IPS-20b (cell line): ENCODE measurements around the gene B4GALT2.

ENCODE experiments used
- H3K27ac ChIP-seq: one replicate; pipeline ENCODE4 v1.5.1; 2013; ENCODE audit warnings: low read length
- H3K27me3 ChIP-seq: 2 replicates; pipeline ENCODE4 v1.6.1; 2013; ENCODE audit warnings: mild to moderate bottlenecking, low read length, inconsistent platforms; ENCODE audit not compliant: insufficient read depth
- H3K36me3 ChIP-seq: 2 replicates; pipeline ENCODE4 v1.6.1; 2013; ENCODE audit warnings: low read depth, mild to moderate bottlenecking, inconsistent platforms, low read length, moderate library complexity; ENCODE audit not compliant: insufficient read depth
- H3K4me1 ChIP-seq: 2 replicates; pipeline ENCODE4 v1.6.1; 2013; ENCODE audit warnings: mild to moderate bottlenecking, control low read depth, inconsistent platforms, low read length, moderate library complexity; ENCODE audit not compliant: insufficient read depth
- H3K4me3 ChIP-seq: 2 replicates; pipeline ENCODE4 v1.5.1; 2013; ENCODE audit warnings: mild to moderate bottlenecking, low read length, inconsistent platforms
- H3K9ac ChIP-seq: 2 replicates; pipeline ENCODE4 v1.6.1; 2013; ENCODE audit warnings: low read depth, mild to moderate bottlenecking, inconsistent platforms, low read length, moderate library complexity
- H3K9me3 ChIP-seq: 2 replicates; pipeline ENCODE4 v1.6.1; 2013; ENCODE audit warnings: mild to moderate bottlenecking, low read depth, low read length, inconsistent platforms; ENCODE audit not compliant: insufficient read depth

B4GALT2 gene

GRCh38 chr1:43999455-43999854, 20.4 kb downstream of the B4GALT2 start:
- no peak overlapping the region for H3K4me3 ChIP-seq
- H3K36me3 ChIP-seq, result peaks cover 28% of the 10 kb centered on the region; the same call in 1 of the 2 replicates
- no peaks in the 10 kb centered on the region for H3K4me1 ChIP-seq
- no peak overlapping the region for H3K9ac ChIP-seq
- no peaks in the 10 kb centered on the region for H3K27me3 ChIP-seq
- no peak overlapping the region for H3K27ac ChIP-seq
- H3K9me3 ChIP-seq, result no peaks in the 10 kb centered on the region

DNA sequence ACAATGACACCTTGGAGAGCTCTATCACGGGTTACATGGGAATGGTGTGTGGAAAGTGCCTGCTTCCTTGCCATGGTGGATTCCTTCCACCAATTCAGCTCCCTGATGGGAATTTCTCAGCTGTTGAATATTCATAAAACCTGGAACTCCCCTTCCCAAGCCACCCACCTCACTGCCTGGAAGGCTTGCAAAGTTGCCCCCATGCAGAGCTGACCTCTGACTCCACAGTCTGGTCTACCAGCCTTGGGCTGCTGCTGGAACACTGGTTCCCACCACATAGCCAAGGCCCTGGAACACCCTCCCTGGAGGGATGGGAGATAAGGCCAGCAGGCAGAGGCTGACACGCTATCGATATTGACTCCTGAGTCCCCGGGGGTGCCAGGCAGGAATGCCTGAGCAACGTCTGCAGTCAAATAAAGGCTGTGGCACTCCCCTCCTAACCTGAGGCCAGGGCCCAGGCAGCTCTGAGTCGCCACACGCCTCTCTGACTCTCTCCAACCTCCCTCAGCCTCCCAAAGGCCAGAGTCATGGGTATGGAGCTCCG, 21.2 kb downstream of the B4GALT2 start:
- Histone ChIP-seq H3K36me3 (peaks cover 28% of the 10 kb centered on the region; the same call in 1 of the 2 replicates), H3K9ac (no peak overlapping the region), H3K9me3 (no peaks in the 10 kb centered on the region), H3K27ac (no peak overlapping the region), H3K4me3 (no peak overlapping the region), H3K4me1 (no peaks in the 10 kb centered on the region), H3K27me3 (no peaks in the 10 kb centered on the region)

GRCh38 chr1:44002165-44002564, 23.2 kb downstream of the B4GALT2 start:
- H3K4me1 ChIP-seq, result no peaks in the 10 kb centered on the region
- H3K9ac ChIP-seq, result no peak overlapping the region
- no peaks in the 10 kb centered on the region for H3K27me3 ChIP-seq
- H3K27ac ChIP-seq, result no peak overlapping the region
- H3K36me3 ChIP-seq, result peaks cover 28% of the 10 kb centered on the region; the same call in 1 of the 2 replicates
- H3K4me3 ChIP-seq, result no peak overlapping the region
- H3K9me3 ChIP-seq, result no peaks in the 10 kb centered on the region

DNA sequence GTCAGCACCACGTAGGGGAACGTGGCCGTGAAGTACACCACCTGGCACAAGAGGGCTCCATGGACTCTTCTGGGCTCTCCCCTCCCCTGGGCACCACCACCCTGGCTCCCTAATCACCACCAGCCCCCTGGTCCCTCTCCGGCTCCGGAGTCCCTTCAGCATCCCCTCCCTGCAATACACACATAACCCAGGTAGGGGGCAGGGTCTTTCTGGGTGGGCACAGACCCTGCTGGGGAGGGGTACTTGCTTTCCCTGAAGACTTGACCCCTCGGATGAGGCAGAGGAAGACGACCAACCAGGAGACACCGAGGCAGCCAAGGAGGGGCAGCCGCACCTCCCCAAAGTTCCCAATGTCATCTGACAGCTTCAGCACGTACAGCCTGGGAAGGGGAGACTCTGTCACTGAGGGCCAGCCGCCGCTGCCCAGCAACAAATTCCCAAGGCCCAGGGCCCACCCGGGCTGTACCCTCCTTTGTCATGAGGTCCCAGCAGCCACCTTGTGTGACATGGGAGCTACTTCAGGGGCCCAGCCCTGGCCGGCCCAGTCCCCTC, 23.7 kb downstream of the B4GALT2 start:
- Histone ChIP-seq H3K4me3 (no peak overlapping the region), H3K4me1 (no peaks in the 10 kb centered on the region), H3K36me3 (peaks cover 28% of the 10 kb centered on the region; the same call in 1 of the 2 replicates), H3K9me3 (no peaks in the 10 kb centered on the region), H3K9ac (no peak overlapping the region), H3K27me3 (no peaks in the 10 kb centered on the region), H3K27ac (no peak overlapping the region)

DNA sequence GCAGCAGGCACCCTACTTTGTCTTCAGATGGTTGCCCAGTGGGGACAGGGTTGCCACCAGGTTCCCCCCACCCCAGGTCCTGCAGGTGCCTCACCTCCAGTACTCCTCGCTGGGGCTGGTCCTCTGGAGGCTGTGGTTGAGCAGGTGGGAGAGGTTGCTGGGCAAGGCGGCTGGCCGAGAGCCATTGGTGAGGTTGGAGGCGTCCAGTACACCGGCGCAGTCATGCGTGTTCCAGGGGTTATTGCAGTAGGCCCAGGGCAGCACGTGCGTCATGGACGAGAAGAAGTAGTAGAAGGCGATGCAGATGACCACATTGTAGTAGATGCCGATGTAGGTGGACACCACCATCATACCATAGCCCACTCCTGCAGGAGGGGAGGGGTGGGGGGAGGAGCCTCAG, 29.2 kb downstream of the B4GALT2 start:
- Histone ChIP-seq H3K4me3 (no peak overlapping the region), H3K4me1 (peaks cover 6% of the 10 kb centered on the region), H3K9ac (no peak overlapping the region), H3K36me3 (peaks cover 6% of the 10 kb centered on the region; the same call in 1 of the 2 replicates), H3K27ac (no peak overlapping the region), H3K9me3 (no peaks in the 10 kb centered on the region), H3K27me3 (no peaks in the 10 kb centered on the region)

DNA sequence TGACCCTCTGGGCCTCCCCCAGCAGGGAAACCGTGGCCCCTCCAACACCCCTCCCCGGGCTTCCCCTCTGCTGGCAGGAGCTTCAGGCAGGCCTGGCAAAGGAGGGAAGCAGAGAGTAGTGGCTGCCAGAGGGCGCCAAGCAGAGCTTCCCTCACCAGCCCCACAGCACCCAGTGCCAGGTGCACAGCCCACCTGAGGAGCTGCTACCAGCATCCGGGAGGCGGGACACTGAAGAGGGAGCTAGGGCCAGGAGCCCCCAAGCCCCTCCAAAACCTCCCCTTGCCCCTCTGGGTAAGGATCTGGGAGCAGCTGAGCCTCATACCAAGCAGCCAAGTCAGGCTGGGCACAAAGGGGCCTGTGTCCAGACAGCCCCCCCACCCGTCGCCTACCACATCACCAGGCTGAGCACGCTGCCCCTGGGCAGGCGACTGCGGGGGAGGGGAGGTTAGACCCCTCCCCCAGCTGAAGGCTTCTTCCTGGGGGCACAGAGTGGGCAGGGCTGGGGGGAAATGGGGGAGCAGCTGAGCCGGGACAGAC, 32.0 kb downstream of the B4GALT2 start:
- H3K9me3 ChIP-seq, result no peaks in the 10 kb centered on the region
- no peaks in the 10 kb centered on the region for H3K27me3 ChIP-seq
- H3K9ac ChIP-seq, result no peak overlapping the region; the same call in 1 of the 2 replicates
- H3K4me1 ChIP-seq, result peaks cover 6% of the 10 kb centered on the region
- H3K4me3 ChIP-seq, result no peak overlapping the region
- H3K36me3 ChIP-seq, result peaks cover 6% of the 10 kb centered on the region; the same call in 1 of the 2 replicates
- no peak overlapping the region for H3K27ac ChIP-seq

DNA sequence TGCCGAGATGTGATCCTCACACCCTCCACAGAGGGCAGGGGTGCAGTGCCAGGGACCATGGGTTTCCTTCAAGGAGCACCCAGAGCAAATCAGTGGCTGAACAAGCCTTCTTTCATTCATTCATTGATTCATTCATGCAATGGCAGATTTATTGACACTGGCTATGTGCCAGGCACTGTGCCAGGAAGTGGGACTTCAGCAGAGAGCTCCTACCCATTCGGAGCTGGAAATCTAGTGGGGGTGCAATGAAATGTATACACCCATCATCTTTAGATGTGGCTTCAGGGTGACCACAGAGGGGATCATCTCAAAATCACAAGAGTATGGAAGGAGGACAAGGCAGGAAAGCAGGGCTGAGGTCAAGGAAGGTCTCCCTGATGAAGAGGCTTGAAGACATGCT, 33.4 kb downstream of the B4GALT2 start:
- H3K27me3 ChIP-seq, result no peaks in the 10 kb centered on the region
- H3K4me3 ChIP-seq, result no peak overlapping the region
- H3K4me1 ChIP-seq, result peaks cover 6% of the 10 kb centered on the region
- no peak overlapping the region for H3K27ac ChIP-seq
- no peaks in the 10 kb centered on the region for H3K9me3 ChIP-seq
- no peak overlapping the region; the same call in 1 of the 2 replicates for H3K9ac ChIP-seq
- peaks cover 6% of the 10 kb centered on the region; the same call in 1 of the 2 replicates for H3K36me3 ChIP-seq

GRCh38 chr1:44012941-44013609, 34.1 kb downstream of the B4GALT2 start:
- no peak overlapping the region for H3K27ac ChIP-seq
- H3K9ac ChIP-seq, result no peak overlapping the region

DNA sequence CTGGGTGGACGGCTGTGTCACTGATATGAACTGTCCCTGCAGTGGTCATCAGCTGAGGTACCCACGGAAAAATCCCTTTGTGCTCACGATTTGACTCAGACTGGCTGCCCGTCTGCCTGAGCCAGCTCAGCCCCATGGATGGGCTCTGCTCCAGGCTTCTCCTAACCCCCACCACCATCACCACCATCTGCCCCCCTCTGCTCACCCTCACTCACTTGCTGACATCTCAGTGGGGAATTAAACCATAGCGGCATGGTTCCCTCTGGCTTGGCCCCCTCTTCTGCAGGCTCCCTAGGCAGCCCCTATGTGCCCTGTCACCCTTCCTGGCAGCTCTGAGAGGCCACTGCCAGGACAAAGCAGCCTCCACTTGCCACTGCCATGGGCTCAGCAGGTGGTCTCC, 34.9 kb downstream of the B4GALT2 start:
- H3K36me3 ChIP-seq, result peaks cover 6% of the 10 kb centered on the region; the same call in 1 of the 2 replicates
- H3K4me3 ChIP-seq, result no peak overlapping the region
- H3K27ac ChIP-seq, result no peak overlapping the region
- no peaks in the 10 kb centered on the region for H3K27me3 ChIP-seq
- no peaks in the 10 kb centered on the region for H3K9me3 ChIP-seq
- no peak overlapping the region for H3K9ac ChIP-seq
- peaks cover 6% of the 10 kb centered on the region for H3K4me1 ChIP-seq

More at GRCh38 chr1:44012941-44013609, 34.1 kb downstream of the B4GALT2 start:
- Histone ChIP-seq H3K36me3 (peaks cover 6% of the 10 kb centered on the region; the same call in 1 of the 2 replicates), H3K27me3 (no peaks in the 10 kb centered on the region), H3K9me3 (no peaks in the 10 kb centered on the region), H3K4me1 (peaks cover 6% of the 10 kb centered on the region), H3K4me3 (no peak overlapping the region)

- H3K9me3 ChIP-seq, result no peaks in the 10 kb centered on the region
- no peak overlapping the region for H3K4me3 ChIP-seq
- no peaks in the 10 kb centered on the region for H3K27me3 ChIP-seq
- peaks cover 6% of the 10 kb centered on the region for H3K4me1 ChIP-seq
- no peak overlapping the region for H3K27ac ChIP-seq
- peaks cover 5% of the 10 kb centered on the region; the same call in 1 of the 2 replicates for H3K36me3 ChIP-seq
- H3K9ac ChIP-seq, result no peak overlapping the region
Observed at GRCh38 chr1:44014365-44015104, 35.5 kb downstream of the B4GALT2 start.

DNA sequence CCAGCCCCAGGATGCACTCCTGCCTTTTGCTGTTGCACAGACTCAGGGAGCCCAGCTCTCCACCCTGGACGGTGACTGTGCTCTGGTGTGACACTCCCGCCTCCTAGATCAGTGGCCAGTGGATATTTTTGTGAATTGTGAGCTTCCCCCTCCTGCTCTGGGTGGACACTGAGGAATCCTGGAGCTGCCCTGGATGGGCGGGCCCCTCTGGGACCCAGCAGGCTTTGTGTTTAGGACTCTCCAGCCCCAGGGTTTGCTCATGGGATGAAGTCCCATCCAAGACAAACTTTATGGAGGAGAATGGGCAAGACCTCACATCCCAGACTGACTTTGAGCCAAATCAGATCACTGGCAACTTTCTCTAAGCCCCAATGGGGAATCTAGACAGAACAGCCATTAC, 36.2 kb downstream of the B4GALT2 start:
- H3K27ac ChIP-seq, result no peak overlapping the region
- H3K9me3 ChIP-seq, result no peaks in the 10 kb centered on the region

More for the DNA sequence above, 36.2 kb downstream of the B4GALT2 start:
- peaks cover 6% of the 10 kb centered on the region for H3K4me1 ChIP-seq
- no peaks in the 10 kb centered on the region for H3K36me3 ChIP-seq
- no peaks in the 10 kb centered on the region for H3K27me3 ChIP-seq
- no peak overlapping the region for H3K9ac ChIP-seq
- no peak overlapping the region for H3K4me3 ChIP-seq
